Stimulated activated naive CD4-positive, alpha-beta T cell (primary cell): ENCODE data around the gene PRTN3.
"Not testable (repeated sequence)": the region's sequence is repeated elsewhere in the genome, so short reads cannot be mapped to it uniquely, and the experiment has no call there.

Experiments used
- DNase-seq, 6 experiments: peaks; one replicate each; lab custom pipeline; 2025; lab: John Stamatoyannopoulos, UW

Gene PRTN3

GRCh38 chr19:815775-816499, 24.9 kb upstream of the PRTN3 start:
- no peak for DNase-seq

GRCh38 chr19:816500-816857, 24.3 kb upstream of the PRTN3 start:
- no peak for DNase-seq

GRCh38 chr19:820212-820611, 20.6 kb upstream of the PRTN3 start:
- DNase-seq = not testable (repeated sequence)

- DNase-seq = no peak
Measured at GRCh38 chr19:821231-821824, 19.5 kb upstream of the PRTN3 start.

GRCh38 chr19:821825-822503, 18.8 kb upstream of the PRTN3 start, which contains the start of gene PLPPR3:
Gene PLPPR3, minus strand, starts transcription at chr19:821955. Its CDS starts 396 bp downstream, at chr19:821559.
- no peak for DNase-seq

GRCh38 chr19:823565-824121, 17.2 kb upstream of the PRTN3 start:
- no peak for DNase-seq

GRCh38 chr19:824885-825284, 15.9 kb upstream of the PRTN3 start:
- DNase-seq = no peak

GRCh38 chr19:825897-826644, 14.7 kb upstream of the PRTN3 start:
- DNase-seq = no peak

GRCh38 chr19:827314-827709, 13.5 kb upstream of the PRTN3 start:
- no peak for DNase-seq

- no peak for DNase-seq
Measured at GRCh38 chr19:827710-828321, 13.0 kb upstream of the PRTN3 start, which contains the start of gene AZU1. Gene AZU1, plus strand, starts transcription at chr19:827837. Its CDS starts 10 bp downstream, at chr19:827847.

- DNase-seq = no peak
Measured at GRCh38 chr19:829129-829758, 11.6 kb upstream of the PRTN3 start.

- no peak for DNase-seq
Measured at GRCh38 chr19:831407-832369, 9.1 kb upstream of the PRTN3 start.

GRCh38 chr19:834216-834615, 6.6 kb upstream of the PRTN3 start:
- no peak for DNase-seq

- DNase-seq = no peak
Measured at GRCh38 chr19:835210-835810, 5.5 kb upstream of the PRTN3 start.

- not testable (repeated sequence) for DNase-seq
Measured at GRCh38 chr19:842802-843179, 2.0 kb downstream of the PRTN3 start.

- DNase-seq = no peak
Measured at GRCh38 chr19:843180-843835, 2.5 kb downstream of the PRTN3 start.

- peak in 1 of 6 experiments; percentile 12 for DNase-seq
Measured at GRCh38 chr19:843836-844545, 3.2 kb downstream of the PRTN3 start.

- peak in 1 of 6 experiments; percentile 13 for DNase-seq
Measured at GRCh38 chr19:844546-844971, 3.8 kb downstream of the PRTN3 start.
